HL-60 (cell line): ENCODE data around the gene TSHZ2.

ENCODE experiments used
- CTCF ChIP-seq: IDR thresholded peaks from one replicate; pipeline ENCODE4 v1.5.1; 2011; ENCODE audit warnings: low read length, control low read depth, inconsistent platforms; ENCODE audit not compliant: insufficient read depth
- GABPA ChIP-seq: IDR thresholded peaks from 2 replicates; pipeline ENCODE4 v1.6.1; 2012; ENCODE audit warnings: low read depth
- POLR2AphosphoS5 ChIP-seq: IDR thresholded peaks from 2 replicates; pipeline ENCODE4 v1.6.1; 2012; ENCODE audit warnings: low read depth
- SPI1 ChIP-seq: IDR thresholded peaks from 2 replicates; pipeline ENCODE4 v1.6.1; 2012; ENCODE audit warnings: low read depth, mild to moderate bottlenecking, borderline replicate concordance

- no peak for TF ChIP-seq CTCF
- no peak for TF ChIP-seq POLR2AphosphoS5
- no peak for TF ChIP-seq GABPA
- TF ChIP-seq SPI1: no peak
These were observed 26.1 kb downstream of the TSHZ2 start for GRCh38 chr20:52998268-52998667.
